HG02973 (cell line): Measurements from ENCODE around the gene TMEM219.
"Not testable (repeated sequence)": the region's sequence is repeated elsewhere in the genome, so short reads cannot be mapped to it uniquely, and the experiment has no call there.

Experiments
- ATAC-seq: cut with Tn5 transposase; IDR thresholded peaks from one replicate; pipeline ENCODE4 v1.9.1; 2021; ENCODE audit warnings: moderate library complexity; ENCODE audit not compliant: unreplicated experiment

Gene TMEM219

GRCh38 chr16:30010844-30011713, 49.2 kb downstream of the TMEM219 start, which contains the start of gene DOC2A:
Gene DOC2A, minus strand, starts transcription at chr16:30011027. Its CDS starts 805 bp downstream, at chr16:30010222.
- ATAC-seq: no peak

DNA sequence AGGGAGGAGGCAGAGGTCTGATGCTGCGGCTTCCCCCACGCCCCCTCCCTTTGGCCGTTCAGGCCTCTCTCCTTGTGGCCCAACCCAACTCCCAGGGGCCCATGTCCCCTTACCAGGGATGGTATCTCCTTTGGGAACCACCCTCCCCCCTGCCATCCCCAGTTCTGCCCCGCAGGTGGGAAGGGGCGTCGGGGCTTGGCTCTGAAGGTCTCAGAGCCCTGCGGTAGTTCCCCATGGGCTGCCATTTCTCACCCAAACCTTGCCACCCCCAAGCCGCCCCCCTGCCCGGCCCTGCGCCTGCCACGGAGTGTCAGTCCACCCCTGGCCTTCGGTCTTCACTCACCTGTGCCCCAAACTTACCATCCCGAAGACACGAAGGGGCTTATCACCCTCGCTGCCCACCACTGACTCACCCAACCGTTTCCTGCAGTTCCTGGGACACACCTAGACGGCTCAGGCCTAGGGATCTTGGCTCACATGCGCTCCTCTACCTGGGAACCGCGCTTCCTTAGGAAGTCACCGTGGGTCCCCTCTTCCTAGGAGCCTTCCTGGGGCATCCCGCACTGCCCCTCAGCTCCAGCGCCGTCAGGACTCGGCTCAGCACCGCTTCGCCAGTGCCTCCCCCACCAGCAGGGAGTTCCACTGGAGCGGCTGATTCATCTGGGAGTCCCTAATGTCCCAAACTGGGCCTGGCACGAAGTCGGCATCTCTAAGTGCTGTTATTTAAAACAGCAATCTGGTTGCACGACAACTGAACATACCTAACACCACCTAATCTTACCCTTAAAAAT, 50.0 kb downstream of the TMEM219 start:
- ATAC-seq: no peak

DNA sequence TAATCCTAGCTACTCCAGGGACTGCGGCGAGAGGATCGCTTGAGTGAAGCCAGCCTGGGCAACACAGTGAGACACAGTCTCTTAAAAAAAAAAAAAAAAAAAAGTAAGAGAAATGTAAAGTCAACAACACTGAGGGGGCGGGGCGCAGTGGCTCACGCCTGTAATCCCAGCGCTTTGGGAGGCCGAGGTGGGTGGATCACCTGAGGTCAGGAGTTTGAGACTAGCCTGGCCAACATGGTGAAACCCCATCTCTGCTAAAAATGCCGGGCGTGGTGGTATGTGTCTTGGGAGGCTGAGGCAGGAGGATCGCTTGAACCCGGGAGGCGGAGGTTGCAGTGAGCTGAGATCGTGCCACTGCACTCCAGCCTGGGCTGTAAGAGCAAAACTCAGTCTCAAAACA, 50.7 kb downstream of the TMEM219 start:
- ATAC-seq: not testable (repeated sequence)

GRCh38 chr16:30015450-30015849, 53.6 kb downstream of the TMEM219 start:
- ATAC-seq: not testable (repeated sequence)

GRCh38 chr16:30016555-30017276, 54.8 kb downstream of the TMEM219 start:
- ATAC-seq: no peak

DNA sequence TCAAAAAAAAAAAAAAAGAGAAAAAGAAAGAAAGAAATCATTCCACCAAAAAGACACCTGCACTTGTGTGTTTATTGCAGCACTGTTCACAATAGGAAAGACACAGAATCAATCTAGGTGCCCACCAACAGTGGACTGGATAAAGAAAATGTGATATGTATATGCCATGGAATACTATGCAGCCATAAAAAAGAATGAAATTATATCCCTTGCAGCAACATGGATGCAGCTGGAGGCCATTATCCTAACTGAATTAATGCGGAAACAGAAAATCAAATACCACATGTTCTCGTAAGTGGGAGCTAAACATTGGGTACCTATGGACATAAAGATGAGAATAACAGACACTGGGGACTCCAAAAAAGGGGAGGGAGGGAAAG, 55.4 kb downstream of the TMEM219 start:
- no peak for ATAC-seq

GRCh38 chr16:30017937-30018336, 56.1 kb downstream of the TMEM219 start:
- ATAC-seq: not testable (repeated sequence)

- no peak for ATAC-seq
Measured at GRCh38 chr16:30018731-30019158, 56.9 kb downstream of the TMEM219 start.
